ENCODE measurements around the gene MYO5B.

MYO5B gene

GRCh38 chr18:49967171-49967570, 227.8 kb downstream of the MYO5B start:
- TF ChIP-seq CTCF (IDR thresholded peaks at IDR 0.05; ENCODE audit: low read depth, low read length, missing control alignments): no peak
- in situ Hi-C loops (cut with HindIII; ENCODE audit: low sequenced_read_pairs): no loop called here
- no peak overlapping the region for H3K4me3 ChIP-seq (ENCODE audit: low read depth, low read length)
- DNase-seq (ENCODE audit: low read depth): no peak

DNA sequence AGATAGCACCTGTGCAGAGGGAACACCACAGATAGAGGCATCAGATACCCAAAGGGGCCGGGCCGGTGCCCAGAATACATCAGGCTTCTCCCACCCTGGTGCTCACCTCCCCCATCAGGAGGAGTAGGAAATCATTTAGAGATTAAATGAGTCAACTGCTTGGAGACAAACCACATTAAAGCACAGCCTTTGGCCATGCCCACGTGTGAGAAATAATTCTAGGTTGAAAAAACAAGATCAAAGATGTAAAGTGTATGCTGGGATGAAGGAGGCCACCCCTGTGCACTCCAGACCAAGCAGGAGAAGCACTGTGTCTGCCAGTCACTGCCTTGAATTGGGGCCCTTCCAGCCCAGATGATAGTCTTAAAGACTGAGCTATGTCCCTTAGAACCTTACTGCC, 228.9 kb downstream of the MYO5B start:
- no peak for DNase-seq (ENCODE audit: low read depth)
- in situ Hi-C loops (cut with HindIII; ENCODE audit: low sequenced_read_pairs): no loop called here
- H3K4me3 ChIP-seq (ENCODE audit: low read depth, low read length): no peak overlapping the region
- TF ChIP-seq CTCF (IDR thresholded peaks at IDR 0.05; ENCODE audit: low read depth, low read length, missing control alignments): no peak

DNA sequence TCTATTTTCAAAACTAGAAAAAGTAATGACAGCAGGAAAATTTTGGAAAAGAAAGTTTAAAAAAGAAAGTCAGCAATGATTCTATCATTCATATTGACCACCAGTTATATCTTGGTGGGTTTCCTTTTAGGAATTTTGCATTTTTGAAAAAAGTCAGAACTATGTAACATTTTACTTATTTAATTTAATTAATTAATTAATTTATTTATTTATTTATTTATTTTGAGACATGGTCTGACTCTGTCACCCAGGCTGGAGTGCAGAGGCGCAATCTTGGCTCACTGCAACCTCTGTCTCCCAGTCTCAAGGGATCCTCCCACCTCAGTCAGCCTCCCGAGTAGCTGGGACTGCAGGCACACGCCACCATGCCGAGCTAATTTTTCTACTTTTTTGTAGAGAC, 231.7 kb downstream of the MYO5B start:
- DNase-seq (ENCODE audit: low read depth): no peak
- no peak overlapping the region for H3K4me3 ChIP-seq (ENCODE audit: low read depth, low read length)
- TF ChIP-seq CTCF (IDR thresholded peaks at IDR 0.05; ENCODE audit: low read depth, low read length, missing control alignments): no peak
- in situ Hi-C loops (cut with HindIII; ENCODE audit: low sequenced_read_pairs): no loop called here

DNA sequence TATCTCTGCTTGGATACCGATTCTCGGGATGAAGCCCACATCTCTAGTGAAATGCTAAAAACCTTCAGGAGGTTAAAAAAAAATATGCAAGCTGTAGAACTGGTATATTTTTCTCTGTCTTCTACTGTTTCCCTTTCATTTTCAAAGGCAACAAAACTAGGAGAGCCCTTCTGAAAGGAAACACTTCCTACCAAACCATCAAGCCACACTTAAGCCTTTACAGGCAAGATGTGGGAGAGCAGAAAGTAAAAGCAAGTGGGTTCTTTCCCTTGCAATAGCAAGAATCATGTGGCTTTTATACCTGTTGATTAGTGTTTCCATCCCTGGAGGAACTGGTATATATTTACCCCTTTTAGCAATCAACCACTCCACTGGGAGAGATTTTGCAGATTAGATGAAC, 233.7 kb downstream of the MYO5B start:
- no peak for TF ChIP-seq CTCF (IDR thresholded peaks at IDR 0.05; ENCODE audit: low read depth, low read length, missing control alignments)
- H3K4me3 ChIP-seq (ENCODE audit: low read depth, low read length): no peak overlapping the region
- DNase-seq (ENCODE audit: low read depth): no peak
- in situ Hi-C loops (cut with HindIII; ENCODE audit: low sequenced_read_pairs): no loop called here

GRCh38 chr18:49960376-49960775, 234.6 kb downstream of the MYO5B start:
- in situ Hi-C loops (cut with HindIII; ENCODE audit: low sequenced_read_pairs): no loop called here
- DNase-seq (ENCODE audit: low read depth): no peak
- no peak overlapping the region for H3K4me3 ChIP-seq (ENCODE audit: low read depth, low read length)
- TF ChIP-seq CTCF (IDR thresholded peaks at IDR 0.05; ENCODE audit: low read depth, low read length, missing control alignments): no peak

DNA sequence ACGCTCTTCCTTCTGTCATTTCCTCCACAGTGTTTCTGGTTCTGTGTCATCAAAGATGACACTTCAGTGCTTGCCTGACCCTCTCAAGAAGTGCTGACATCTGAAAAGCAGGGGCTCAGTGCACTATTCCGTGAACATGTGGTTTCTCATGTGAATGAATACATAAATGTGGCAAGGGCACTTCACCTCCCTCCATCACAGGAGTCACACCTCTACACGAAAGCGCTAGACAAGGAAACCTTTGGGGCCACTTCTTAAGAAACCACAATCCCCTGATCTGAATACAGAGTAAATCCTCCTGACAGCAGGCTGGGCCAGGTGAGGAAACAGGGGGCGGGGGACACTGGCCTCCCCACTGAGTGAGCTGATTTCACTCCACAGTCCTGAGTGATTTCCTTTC, 235.8 kb downstream of the MYO5B start:
- no peak for TF ChIP-seq CTCF (IDR thresholded peaks at IDR 0.05; ENCODE audit: low read depth, low read length, missing control alignments)
- no peak overlapping the region for H3K4me3 ChIP-seq (ENCODE audit: low read depth, low read length)
- no peak for DNase-seq (ENCODE audit: low read depth)
- in situ Hi-C loops (cut with HindIII; ENCODE audit: low sequenced_read_pairs): no loop called here

DNA sequence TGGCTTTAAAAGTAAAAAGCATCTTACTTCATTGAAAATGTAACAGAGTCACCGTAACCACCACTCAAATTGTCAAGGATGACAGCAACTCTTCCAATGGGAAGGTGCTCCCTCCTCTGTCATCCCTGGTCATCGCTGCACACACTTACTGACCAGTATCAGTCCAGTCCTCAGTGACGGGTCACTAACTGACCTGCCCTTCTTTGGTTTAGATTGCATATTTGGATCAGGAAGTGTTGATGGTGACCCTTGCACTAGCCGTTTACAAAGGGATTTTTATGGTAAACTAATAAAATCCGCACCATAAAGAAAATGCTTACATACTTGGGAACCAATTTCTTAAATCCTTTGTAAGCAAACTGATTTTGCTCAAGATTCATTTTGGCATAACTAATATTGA, 239.7 kb downstream of the MYO5B start:
- in situ Hi-C loops (cut with HindIII; ENCODE audit: low sequenced_read_pairs): no loop called here
- H3K4me3 ChIP-seq (ENCODE audit: low read depth, low read length): no peak overlapping the region
- DNase-seq (ENCODE audit: low read depth): no peak
- no peak for TF ChIP-seq CTCF (IDR thresholded peaks at IDR 0.05; ENCODE audit: low read depth, low read length, missing control alignments)
